Stimulated activated CD8-positive, alpha-beta memory T cell treated with anti-CD3 and anti-CD28 coated beads, Interleukin-12 subunit alpha, Interleukin-12 subunit beta, amount 100 ng/mL, for 24 hours (primary cell): ENCODE measurements around the gene CUL4B.
"Not testable (repeated sequence)": the region's sequence is repeated elsewhere in the genome, so short reads cannot be mapped to it uniquely, and the experiment has no call there.

Experiments used
- DNase-seq: peaks from one replicate; pipeline ENCODE4 v3.0.0-alpha.2; 2020; ENCODE audit errors: extremely low read depth

CUL4B gene

DNA sequence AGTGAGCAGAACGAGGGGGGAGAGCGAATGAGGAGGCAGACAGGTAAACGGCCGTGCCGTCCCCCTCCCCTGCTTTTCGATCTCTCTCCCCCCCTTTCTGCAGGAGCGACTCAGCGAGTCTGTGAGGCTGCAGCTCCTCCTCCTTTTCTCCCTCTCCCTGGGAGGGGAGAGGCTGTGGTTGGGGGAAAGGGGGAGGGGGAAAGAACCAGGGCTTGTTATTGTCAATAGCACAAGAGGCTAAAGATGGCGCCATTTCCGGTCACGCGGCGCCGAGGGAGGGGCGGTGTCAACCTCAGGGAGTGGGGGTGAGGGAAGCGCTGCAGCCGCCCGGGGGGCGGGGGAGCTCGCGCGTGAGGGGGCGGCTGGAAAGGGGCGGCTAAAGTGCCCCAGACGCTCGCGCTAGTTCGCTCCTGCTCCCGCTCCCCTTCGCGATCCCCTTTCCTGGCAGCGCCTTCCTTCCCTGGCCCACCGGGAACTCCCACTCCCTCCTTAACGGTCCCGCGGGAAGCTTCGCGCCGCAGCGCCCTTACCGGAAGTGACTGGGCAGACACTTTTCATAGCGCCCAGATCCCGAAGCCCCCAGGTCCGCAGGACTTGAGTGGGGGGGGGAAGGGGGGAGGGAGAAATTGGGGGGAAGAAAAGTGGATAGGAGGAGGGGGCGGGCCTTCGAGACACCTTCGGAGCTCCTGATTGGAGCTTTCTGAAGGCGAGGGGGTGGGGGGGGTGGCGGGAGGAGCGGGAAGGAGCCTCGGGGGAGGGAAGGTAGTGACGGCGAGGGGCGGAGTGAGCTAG lies at the start of gene CUL4B:
Gene CUL4B (minus strand): TSS at position 121 of the 792 bp plus-strand sequence. CDS start 324 bp downstream, outside the sequence.
- DNase-seq = peak; percentile 71

- DNase-seq = no peak
Observed at GRCh38 chrX:120604361-120604782, 43.6 kb upstream of the CUL4B start.

DNA sequence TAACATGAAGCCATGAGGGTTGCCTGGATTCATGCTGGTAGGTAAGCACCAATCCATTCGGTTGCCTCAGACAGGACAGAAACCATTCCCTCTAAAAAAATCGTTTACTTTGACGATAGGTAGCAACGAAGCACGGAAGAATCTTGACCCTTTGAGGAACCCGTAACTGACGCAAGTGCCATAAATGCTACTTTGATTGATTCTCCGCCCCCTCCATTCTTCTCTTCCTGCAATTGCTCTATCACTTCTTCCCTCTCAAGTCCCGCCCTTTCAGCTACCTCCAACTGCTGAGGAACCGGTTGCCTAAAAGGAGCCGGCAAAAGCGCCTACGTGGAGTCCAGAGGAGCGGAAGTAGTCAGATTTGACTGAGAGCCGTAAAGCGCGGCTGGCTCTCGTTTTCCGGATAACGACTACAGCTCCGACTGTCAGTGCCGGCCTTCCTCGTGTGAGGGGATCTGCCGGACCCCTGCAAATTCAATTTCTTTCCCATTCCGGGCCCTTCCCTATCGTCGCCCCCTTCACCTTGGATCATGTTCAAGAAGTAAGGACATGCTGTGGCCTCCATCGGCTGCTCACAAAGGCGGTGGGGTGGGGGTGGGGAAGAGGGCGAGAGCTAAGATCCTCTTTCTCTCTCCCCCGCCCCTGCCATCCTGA lies 43.1 kb upstream of the CUL4B start, which contains the start of gene MCTS1:
Gene MCTS1 (plus strand): TSS at position 395 of the 654 bp plus-strand sequence. CDS start 136 bp downstream, at position 531.
- DNase-seq = peak; percentile 51

DNA sequence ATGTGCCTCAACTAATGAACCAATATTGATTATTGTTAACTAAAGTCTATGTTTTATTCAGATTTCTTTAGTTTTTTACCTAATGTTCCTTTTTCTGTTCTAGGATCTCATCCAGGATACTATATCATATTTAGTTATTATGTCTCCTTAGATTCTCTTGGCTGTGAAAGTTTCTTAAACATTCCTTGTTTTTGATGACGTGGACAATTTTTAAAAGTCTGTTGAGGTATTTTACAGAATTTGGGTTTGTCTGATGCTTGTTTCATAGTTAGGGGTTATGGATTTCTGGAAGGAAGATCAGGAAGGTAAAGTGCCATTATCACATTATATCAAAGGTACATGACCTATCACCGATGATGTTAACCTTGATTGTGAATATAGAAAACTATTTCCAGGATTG lies 24.9 kb upstream of the CUL4B start:
- no peak for DNase-seq

DNA sequence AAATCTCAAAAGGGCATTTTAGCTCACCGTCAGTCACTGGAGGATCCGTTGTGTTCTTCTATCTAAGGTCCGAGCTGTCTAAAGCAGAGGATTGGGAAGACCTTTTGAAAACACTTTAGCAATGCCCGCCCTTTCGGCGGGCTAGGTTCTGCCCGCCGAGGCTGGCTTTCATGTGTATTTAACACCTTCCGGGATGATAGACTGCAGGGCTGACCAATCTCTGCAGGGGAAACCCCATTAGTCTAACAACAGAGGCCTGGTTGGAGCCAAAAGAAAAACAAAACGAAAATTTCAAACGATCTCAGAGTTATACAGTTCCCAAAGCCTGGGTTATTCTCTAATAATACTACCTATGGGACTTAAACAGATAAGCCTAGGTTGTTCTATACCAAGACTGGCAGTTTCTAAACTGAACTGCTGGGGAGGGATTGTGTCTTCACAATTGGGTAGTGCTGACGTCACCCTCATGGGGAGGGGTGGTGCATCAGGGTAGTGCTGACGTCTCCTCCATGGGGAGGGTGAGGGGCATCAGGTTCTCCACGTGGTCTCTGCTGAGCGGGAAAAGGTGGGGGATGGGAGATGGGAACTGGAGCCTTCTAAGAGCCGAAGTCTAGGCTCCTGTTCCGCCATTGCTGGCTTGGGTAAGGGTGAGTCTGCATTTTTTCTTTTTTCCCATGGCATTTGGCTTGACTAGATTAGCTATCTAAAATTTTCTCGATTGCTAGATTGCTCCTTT lies 14.8 kb upstream of the CUL4B start:
- no peak for DNase-seq

DNA sequence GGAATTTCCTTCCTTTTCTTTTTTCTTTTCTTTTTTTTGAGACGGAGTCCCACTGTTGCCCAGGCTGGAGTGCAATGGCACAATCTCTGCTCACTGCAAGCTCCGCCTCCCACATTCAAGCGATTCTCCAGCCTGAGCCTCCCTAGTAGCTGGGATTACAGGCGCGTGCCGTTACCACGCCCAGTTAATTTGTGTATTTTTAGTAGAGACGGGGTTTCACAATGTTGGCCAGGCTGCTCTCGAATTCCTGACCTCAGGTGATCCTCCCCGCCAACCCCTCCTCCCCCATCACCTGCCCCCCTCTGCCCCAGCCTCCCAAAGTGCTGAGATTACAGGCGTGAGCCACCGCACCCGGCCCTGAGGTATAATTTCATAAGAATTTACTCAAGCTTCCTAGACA lies 13.0 kb upstream of the CUL4B start:
- not testable (repeated sequence) for DNase-seq

DNA sequence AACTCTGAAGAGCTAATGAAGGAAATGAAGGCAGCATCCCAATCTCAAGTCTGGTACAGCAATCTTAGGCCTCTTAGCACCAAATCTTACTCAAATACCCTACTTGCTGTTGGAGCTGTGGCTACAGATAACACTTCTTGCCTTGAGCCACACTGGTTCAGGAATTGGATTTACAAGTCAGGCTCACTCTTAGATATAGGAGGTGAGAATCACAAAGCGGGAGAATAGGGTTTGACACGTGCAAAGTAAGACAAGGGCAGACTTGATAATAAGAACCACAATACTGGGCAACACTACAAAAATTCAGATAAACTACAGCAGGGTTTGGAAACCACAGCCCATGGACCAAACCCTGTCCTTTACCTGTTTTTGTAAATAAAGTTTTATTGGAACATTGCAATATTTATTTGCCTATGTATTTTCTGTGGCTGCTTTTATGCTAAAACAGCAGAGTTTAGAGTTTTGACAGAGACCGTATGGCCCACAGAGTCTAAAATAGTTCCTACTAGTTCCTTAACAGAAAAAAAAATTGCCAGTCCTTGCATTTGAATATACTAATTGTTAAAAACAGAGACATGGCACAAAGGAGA lies 9.3 kb upstream of the CUL4B start:
- DNase-seq = no peak

DNA sequence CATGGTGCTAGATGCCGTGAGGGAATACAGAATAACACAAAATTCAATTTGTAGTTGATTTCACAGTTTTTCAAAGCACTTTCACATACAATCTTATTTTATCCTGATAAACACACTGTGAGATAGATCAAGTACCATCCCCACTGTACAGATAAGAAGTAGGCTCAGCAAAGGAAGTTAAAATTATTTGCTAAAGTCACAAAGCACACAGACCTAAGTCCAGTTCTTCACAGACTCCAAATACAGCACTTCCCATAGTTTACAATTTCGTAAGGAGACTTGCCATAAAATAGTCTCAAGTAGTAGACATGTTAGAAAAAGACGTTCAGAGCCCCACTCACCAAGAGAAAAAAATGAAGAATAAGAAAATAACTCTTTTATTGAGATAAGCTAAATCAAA lies 7.8 kb upstream of the CUL4B start:
- no peak for DNase-seq

DNA sequence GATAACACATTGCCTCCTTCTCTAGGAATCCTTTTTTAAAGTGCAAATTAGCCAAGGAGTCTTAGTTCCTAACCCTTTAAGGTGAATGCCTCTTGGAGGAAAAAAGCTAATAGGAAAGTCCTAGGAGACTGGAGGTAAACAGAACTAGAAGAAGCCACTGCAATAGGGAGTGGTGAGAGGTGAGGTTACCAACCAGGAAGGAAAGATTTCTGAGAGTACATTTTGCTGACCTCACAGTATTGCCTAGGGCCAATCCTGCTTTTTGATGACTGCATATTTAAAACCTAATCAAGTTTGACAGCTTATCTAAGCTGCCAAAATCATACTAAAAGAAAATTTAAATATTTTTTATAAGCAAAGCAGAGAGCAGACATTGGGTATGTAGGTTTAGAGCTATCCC lies 7.3 kb upstream of the CUL4B start:
- DNase-seq = no peak

GRCh38 chrX:120566817-120567216 lies 6.1 kb upstream of the CUL4B start:
- DNase-seq = no peak

GRCh38 chrX:120564925-120565324 lies 4.2 kb upstream of the CUL4B start:
- no peak for DNase-seq

- DNase-seq = no peak
Observed at GRCh38 chrX:120562569-120562926, 1.8 kb upstream of the CUL4B start.

- DNase-seq = no peak
Observed at GRCh38 chrX:120561634-120562568, 1.1 kb upstream of the CUL4B start.

DNA sequence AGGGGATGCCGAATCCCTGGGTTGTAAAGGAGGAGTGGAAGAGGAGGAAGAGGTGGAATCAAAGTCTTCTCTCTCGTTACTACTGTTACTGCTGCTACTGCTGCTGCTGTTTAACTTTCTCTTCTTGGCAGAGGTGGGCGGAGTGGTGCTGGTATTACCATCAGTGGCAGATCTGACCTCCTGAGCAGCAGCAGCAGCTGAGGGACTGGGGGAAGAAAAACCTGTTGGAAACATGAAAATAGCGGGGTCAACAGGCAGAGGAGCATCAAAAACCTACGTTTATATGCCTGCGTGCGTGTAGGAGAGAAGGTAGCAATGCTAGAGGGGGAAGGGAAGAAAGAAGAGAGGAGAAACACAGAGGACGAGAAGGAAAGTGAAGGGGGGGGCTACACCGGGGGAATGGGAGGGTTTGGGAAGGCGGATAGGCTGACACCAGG lies 339 bp downstream of the CUL4B start:
- DNase-seq = no peak

- DNase-seq = no peak
Observed at GRCh38 chrX:120559804-120560203, 958 bp downstream of the CUL4B start.

- no peak for DNase-seq
Observed at GRCh38 chrX:120556251-120556650, 4.5 kb downstream of the CUL4B start.

- DNase-seq = no peak
Observed at GRCh38 chrX:120549483-120550452, 11.0 kb downstream of the CUL4B start.

- DNase-seq = no peak
Observed at GRCh38 chrX:120536061-120536460, 24.7 kb downstream of the CUL4B start.

DNA sequence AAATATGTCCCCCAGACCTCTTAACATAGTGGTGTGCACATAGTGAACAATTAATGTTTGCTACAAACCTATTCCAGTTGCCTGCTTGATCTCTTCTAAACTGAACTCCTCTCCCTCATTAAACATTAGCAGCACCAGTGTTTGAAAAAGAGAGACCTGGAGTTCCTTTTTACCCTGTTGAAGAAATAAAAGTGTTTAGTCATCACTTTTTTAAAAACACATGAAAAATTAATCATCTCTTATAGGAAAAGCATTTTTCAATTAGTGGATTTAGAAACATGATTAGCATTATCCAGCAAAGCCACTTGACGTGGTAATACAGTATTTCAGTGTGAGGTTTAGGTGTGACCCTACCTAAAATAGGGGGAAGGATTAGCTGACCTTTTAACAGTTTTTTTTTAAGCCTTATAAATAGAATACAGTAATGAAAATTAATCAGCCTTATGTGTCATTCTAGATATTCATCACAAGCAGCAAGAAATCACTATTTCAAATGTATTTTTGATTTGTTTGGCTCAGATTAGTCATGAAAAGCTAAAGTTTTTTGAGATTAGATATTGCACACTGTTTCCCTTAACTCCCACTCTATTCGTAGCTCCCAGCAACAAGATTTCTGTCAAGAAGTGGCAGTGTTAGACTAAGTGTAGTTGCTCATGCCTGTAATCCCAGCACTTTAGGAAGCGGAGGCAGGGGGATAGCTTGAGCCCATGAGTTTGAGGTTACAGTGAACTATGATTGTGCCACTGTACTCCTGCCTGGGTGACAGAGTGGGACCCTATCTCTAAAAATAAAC lies 26.2 kb downstream of the CUL4B start:
- DNase-seq = no peak
